NT2/D1 (cell line): ENCODE measurements around the gene PEAK1.

Experiments
- SUZ12 ChIP-seq: IDR thresholded peaks from 2 replicates; pipeline ENCODE4 v1.6.1; 2011; ENCODE audit not compliant: insufficient read length, insufficient read depth; ENCODE audit errors: extremely low read depth
- ZNF274 ChIP-seq: IDR thresholded peaks from 2 replicates; pipeline ENCODE4 v1.6.1; 2011; ENCODE audit warnings: mild to moderate bottlenecking, low read depth, low read length

GRCh38 chr15:77067691-77068367 is 352.1 kb downstream of the PEAK1 start:
- TF ChIP-seq ZNF274 (no peak), SUZ12 (no peak)
